HCT116 (cell line): ENCODE results near the gene ERP27. TPM values are rescaled to one million over a fixed set of nuclear protein-coding genes. Genes with fewer than 3 reads are reported as not detected.

Experiments used
- ATAC-seq: fragments of 200-7000 bp; cut with Tn5 transposase; 2 replicates; pipeline ENCODE4 v1.9.1; 2020; ENCODE audit warnings: mild to moderate bottlenecking, moderate library complexity
- BruUV-seq: library from RNA; stranded (reverse); fragments of 400-500 nt; replicated peaks from 2 replicates; lab custom pipeline; 2021; lab: Mats Ljungman, UMichigan
- CTCF ChIA-PET: fragments of 300-600 bp; sonication (Branson Sonifier 250); formaldehyde crosslinking; loops from one replicate; lab custom pipeline; 2021; ENCODE audit warnings: antibody characterized with exemption; lab: Charles Lee
- POLR2A ChIA-PET: fragments of 300-600, 350-600 bp; sonication (Branson Sonifier 250); formaldehyde crosslinking; loops from one replicate; lab custom pipeline; 2021; ENCODE audit warnings: antibody characterized with exemption; lab: Charles Lee
- RAD21 ChIA-PET, 2 experiments: fragments of 300-600 bp; sonication (Branson Sonifier 250); formaldehyde crosslinking; loops; one replicate each; lab custom pipeline; 2023; ENCODE audit warnings: low total read pairs in 2 of 2; ENCODE audit not compliant: uncharacterized antibody in 2 of 2, unreplicated experiment in 2 of 2, low non-redundant PET in 1 of 2; lab: Charles Lee
- DNase-seq: peaks from one replicate; pipeline ENCODE4 v3.0.0-alpha.2; 2010; ENCODE audit warnings: low read depth, low spot score
- H2AFZ ChIP-seq: fragments of 200-600 bp; shearing (Covaris generic), sonication (generic); 2 replicates; pipeline ENCODE4 v1.6.1; 2017; ENCODE audit warnings: low read depth, mixed run types, mixed read lengths, antibody characterized with exemption, low read length; ENCODE audit not compliant: poor library complexity, severe bottlenecking
- H3K27ac ChIP-seq: 2 replicates; pipeline ENCODE4 v1.5.1; 2012; ENCODE audit warnings: low read depth, low read length
- H3K27me3 ChIP-seq: fragments of 200-600 bp; sonication (generic); 2 replicates; pipeline ENCODE4 v1.6.1; 2016; ENCODE audit warnings: mixed run types, low read length, mixed read lengths; ENCODE audit not compliant: insufficient read depth
- H3K36me3 ChIP-seq, 2 experiments: fragments of 200-500 bp in 1 of 2; fragments of 200-600 bp in 1 of 2; sonication (Bioruptor generic) in 1 of 2; sonication (generic) in 1 of 2; 2 replicates each; pipeline versions ENCODE4 v1.5.1 to v1.6.1; 2014 to 2016; ENCODE audit warnings: low read length in 2 of 2, inconsistent platforms in 1 of 2, mixed read lengths in 1 of 2, mixed run types in 1 of 2; ENCODE audit not compliant: insufficient read depth in 2 of 2, control insufficient read depth in 1 of 2
- H3K4me1 ChIP-seq, 2 experiments: fragments of 200-600 bp in 1 of 2; sonication (generic) in 1 of 2; 2 replicates each; pipeline versions ENCODE4 v1.5.1 to v1.6.1; 2012 to 2017; ENCODE audit warnings: low read length in 2 of 2, inconsistent platforms in 1 of 2, mild to moderate bottlenecking in 1 of 2, mixed read lengths in 1 of 2, mixed run types in 1 of 2, moderate library complexity in 1 of 2; ENCODE audit not compliant: insufficient read depth in 2 of 2, control insufficient read depth in 1 of 2
- H3K4me2 ChIP-seq: fragments of 200-600 bp; sonication (generic); 2 replicates; pipeline ENCODE4 v1.6.1; 2017; ENCODE audit warnings: mixed run types, low read length, mixed read lengths
- H3K4me3 ChIP-seq, 2 experiments: fragments of 200-600 bp in 1 of 2; sonication (generic) in 1 of 2; replicated peaks in 1 of 2; 2 replicates each; pipeline ENCODE4 v1.5.1; 2011 to 2016; ENCODE audit warnings: low read length in 2 of 2, control low read depth in 1 of 2, low read depth in 1 of 2, mild to moderate bottlenecking in 1 of 2, mixed read lengths in 1 of 2, mixed run types in 1 of 2
- H3K79me2 ChIP-seq: fragments of 200-600 bp; sonication (generic); 2 replicates; pipeline ENCODE4 v1.6.1; 2017; ENCODE audit warnings: mild to moderate bottlenecking, mixed run types, low read length, moderate library complexity, mixed read lengths; ENCODE audit not compliant: insufficient read depth
- H3K9ac ChIP-seq: fragments of 200-600 bp; sonication (generic); 2 replicates; pipeline ENCODE4 v1.6.1; 2016; ENCODE audit warnings: low read length, mixed read lengths
- H3K9me2 ChIP-seq: fragments of 200-600 bp; sonication (generic), shearing (Covaris generic); 2 replicates; pipeline ENCODE4 v1.6.1; 2017; ENCODE audit warnings: mixed run types, mild to moderate bottlenecking, moderate library complexity; ENCODE audit not compliant: insufficient read depth
- H3K9me3 ChIP-seq, 2 experiments: fragments of 200-500 bp in 1 of 2; fragments of 200-600 bp in 1 of 2; sonication (Bioruptor generic) in 1 of 2; sonication (generic) in 1 of 2; 2 replicates each; pipeline ENCODE4 v1.6.1; 2014 to 2017; ENCODE audit warnings: low read length in 2 of 2, mixed read lengths in 2 of 2, inconsistent platforms in 1 of 2, low read depth in 1 of 2, mild to moderate bottlenecking in 1 of 2, mixed run types in 1 of 2, moderate library complexity in 1 of 2; ENCODE audit not compliant: control insufficient read depth in 1 of 2, insufficient read depth in 1 of 2
- H4K20me1 ChIP-seq: fragments of 200-600 bp; sonication (generic), shearing (Covaris generic); 2 replicates; pipeline ENCODE4 v1.6.1; 2017; ENCODE audit warnings: mixed run types, mild to moderate bottlenecking, moderate library complexity; ENCODE audit not compliant: insufficient read depth
- CEBPB ChIP-seq: IDR thresholded peaks from 2 replicates; pipeline ENCODE4 v1.6.1; 2012; ENCODE audit warnings: low read depth
- RAD21 ChIP-seq: IDR thresholded peaks from 2 replicates; pipeline ENCODE4 v1.6.1; 2012; ENCODE audit warnings: low read depth, mild to moderate bottlenecking
- ZBTB33 ChIP-seq: IDR thresholded peaks from 2 replicates; pipeline ENCODE4 v1.6.1; 2011; ENCODE audit warnings: mild to moderate bottlenecking, low read length, moderate library complexity; ENCODE audit not compliant: insufficient replicate concordance; ENCODE audit errors: extremely low read depth
- intact Hi-C: fragments of 100-400 bp; cut with micrococcal nuclease; formaldehyde crosslinking; loops from 2 replicates; pipeline ENCODE4 v1.10.0; 2022
- total RNA-seq: library from RNA; stranded (reverse); gene quantifications from one replicate; pipeline ENCODE4 v1.2.1, GENCODE V29; 2021; ENCODE audit not compliant: unreplicated experiment
- TF ChIP-seq, protein P1 (sequence below): IDR thresholded peaks from 2 replicates; pipeline ENCODE4 v1.6.1; 2012; ENCODE audit warnings: low read depth
- TF ChIP-seq, protein P2 (sequence below), 3 experiments: fragments of 200-600 bp in 1 of 3; sonication (generic) in 1 of 3; IDR thresholded peaks in 2 of 3; conservative IDR thresholded peaks in 1 of 3; 2 replicates each; pipeline ENCODE4 v1.5.1; 2012 to 2017; ENCODE audit warnings: low read depth in 2 of 3, low read length in 2 of 3, antibody characterized with exemption in 1 of 3, borderline replicate concordance in 1 of 3, control low read depth in 1 of 3, mild to moderate bottlenecking in 1 of 3, mixed read lengths in 1 of 3, mixed run types in 1 of 3, moderate library complexity in 1 of 3; ENCODE audit not compliant: insufficient read depth in 1 of 3

ERP27 gene
- total RNA-seq, 1 experiment from 2014 or later: 0.39 TPM

DNA sequence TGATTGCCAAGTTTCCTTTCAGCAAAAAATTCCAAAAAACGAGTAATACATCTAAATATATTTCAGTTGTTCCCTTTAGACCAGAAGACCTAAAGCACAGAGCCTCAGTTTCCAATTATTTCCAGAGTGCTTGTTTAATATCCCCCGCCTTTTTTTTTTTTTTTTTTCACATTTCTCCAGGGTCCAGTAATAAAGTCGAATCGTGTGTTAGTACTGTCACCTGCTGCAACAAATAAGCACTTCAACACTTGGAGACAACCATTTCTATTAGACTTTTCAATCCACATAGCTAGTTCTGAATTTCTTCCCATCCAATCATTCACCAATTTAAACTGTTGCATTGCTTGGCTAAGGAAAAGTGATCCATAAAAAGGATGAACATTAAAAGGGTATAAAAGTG, 48.1 kb upstream of the ERP27 start:
- Histone ChIP-seq H3K4me2 (no peak overlapping the region), H3K9me2 (no peaks in the 10 kb centered on the region), H3K27ac (no peak overlapping the region)
- TF ChIP-seq RAD21: peak; percentile 45
- TF ChIP-seq, protein P1, sequence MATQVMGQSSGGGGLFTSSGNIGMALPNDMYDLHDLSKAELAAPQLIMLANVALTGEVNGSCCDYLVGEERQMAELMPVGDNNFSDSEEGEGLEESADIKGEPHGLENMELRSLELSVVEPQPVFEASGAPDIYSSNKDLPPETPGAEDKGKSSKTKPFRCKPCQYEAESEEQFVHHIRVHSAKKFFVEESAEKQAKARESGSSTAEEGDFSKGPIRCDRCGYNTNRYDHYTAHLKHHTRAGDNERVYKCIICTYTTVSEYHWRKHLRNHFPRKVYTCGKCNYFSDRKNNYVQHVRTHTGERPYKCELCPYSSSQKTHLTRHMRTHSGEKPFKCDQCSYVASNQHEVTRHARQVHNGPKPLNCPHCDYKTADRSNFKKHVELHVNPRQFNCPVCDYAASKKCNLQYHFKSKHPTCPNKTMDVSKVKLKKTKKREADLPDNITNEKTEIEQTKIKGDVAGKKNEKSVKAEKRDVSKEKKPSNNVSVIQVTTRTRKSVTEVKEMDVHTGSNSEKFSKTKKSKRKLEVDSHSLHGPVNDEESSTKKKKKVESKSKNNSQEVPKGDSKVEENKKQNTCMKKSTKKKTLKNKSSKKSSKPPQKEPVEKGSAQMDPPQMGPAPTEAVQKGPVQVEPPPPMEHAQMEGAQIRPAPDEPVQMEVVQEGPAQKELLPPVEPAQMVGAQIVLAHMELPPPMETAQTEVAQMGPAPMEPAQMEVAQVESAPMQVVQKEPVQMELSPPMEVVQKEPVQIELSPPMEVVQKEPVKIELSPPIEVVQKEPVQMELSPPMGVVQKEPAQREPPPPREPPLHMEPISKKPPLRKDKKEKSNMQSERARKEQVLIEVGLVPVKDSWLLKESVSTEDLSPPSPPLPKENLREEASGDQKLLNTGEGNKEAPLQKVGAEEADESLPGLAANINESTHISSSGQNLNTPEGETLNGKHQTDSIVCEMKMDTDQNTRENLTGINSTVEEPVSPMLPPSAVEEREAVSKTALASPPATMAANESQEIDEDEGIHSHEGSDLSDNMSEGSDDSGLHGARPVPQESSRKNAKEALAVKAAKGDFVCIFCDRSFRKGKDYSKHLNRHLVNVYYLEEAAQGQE: no peak
- no peak for TF ChIP-seq ZBTB33
- TF ChIP-seq, protein P2, sequence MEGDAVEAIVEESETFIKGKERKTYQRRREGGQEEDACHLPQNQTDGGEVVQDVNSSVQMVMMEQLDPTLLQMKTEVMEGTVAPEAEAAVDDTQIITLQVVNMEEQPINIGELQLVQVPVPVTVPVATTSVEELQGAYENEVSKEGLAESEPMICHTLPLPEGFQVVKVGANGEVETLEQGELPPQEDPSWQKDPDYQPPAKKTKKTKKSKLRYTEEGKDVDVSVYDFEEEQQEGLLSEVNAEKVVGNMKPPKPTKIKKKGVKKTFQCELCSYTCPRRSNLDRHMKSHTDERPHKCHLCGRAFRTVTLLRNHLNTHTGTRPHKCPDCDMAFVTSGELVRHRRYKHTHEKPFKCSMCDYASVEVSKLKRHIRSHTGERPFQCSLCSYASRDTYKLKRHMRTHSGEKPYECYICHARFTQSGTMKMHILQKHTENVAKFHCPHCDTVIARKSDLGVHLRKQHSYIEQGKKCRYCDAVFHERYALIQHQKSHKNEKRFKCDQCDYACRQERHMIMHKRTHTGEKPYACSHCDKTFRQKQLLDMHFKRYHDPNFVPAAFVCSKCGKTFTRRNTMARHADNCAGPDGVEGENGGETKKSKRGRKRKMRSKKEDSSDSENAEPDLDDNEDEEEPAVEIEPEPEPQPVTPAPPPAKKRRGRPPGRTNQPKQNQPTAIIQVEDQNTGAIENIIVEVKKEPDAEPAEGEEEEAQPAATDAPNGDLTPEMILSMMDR (IDR thresholded peaks at IDR 0.05 in 2 of 3, conservative IDR thresholded peaks at IDR 0.05 in 1 of 3; ENCODE audit: borderline replicate concordance in 1 of 3, insufficient read depth in 1 of 3, low read depth in 2 of 3, low read length in 2 of 3): peak in 2 of 3 experiments; percentile 10 to 14; a peak in 1 of 6 replicates
- no peak for TF ChIP-seq CEBPB
- TF ChIP-seq, all 23 proteins: peak for 2
- CTCF ChIA-PET: no interaction called here
- H2AFZ ChIP-seq: no peak overlapping the region
- no TSS peak for BruUV-seq
- no peak overlapping the region for H3K4me3 ChIP-seq
- RAD21 ChIA-PET: no interaction called here
- no peak for DNase-seq
- H3K4me1 ChIP-seq: no peaks in the 10 kb centered on the region
- POLR2A ChIA-PET: no interaction called here
- H4K20me1 ChIP-seq: no peaks in the 10 kb centered on the region
- H3K79me2 ChIP-seq: no peaks in the 10 kb centered on the region
- H3K9me3 ChIP-seq: no peaks in the 10 kb centered on the region
- no peaks in the 10 kb centered on the region for H3K36me3 ChIP-seq
- intact Hi-C loops: no loop called here
- H3K27me3 ChIP-seq: no peaks in the 10 kb centered on the region
- no peak overlapping the region for H3K9ac ChIP-seq
- ATAC-seq: no peak
